Osteocyte (in vitro differentiated cells): Measurements from ENCODE around the gene CYB5A. TPM values are rescaled to one million over a fixed set of nuclear protein-coding genes. Genes with fewer than 3 reads are reported as not detected.

Experiments used
- DNase-seq: peaks from one replicate; pipeline ENCODE4 v3.0.0; 2021; ENCODE audit warnings: mixed read lengths; ENCODE audit not compliant: unreplicated experiment; ENCODE audit errors: extremely low spot score
- H3K27ac Mint-ChIP-seq: one replicate; pipeline ENCODE4 v1.8.0; 2021; ENCODE audit warnings: mild to moderate bottlenecking, mixed read lengths; ENCODE audit not compliant: unreplicated experiment
- H3K27me3 Mint-ChIP-seq: one replicate; pipeline ENCODE4 v1.8.0; 2021; ENCODE audit warnings: mixed read lengths; ENCODE audit not compliant: unreplicated experiment
- H3K36me3 Mint-ChIP-seq: one replicate; pipeline ENCODE4 v1.8.0; 2021; ENCODE audit warnings: mixed read lengths; ENCODE audit not compliant: unreplicated experiment
- H3K4me1 Mint-ChIP-seq: one replicate; pipeline ENCODE4 v1.8.0; 2021; ENCODE audit warnings: mixed read lengths; ENCODE audit not compliant: unreplicated experiment
- H3K4me3 Mint-ChIP-seq: one replicate; pipeline ENCODE4 v1.8.0; 2021; ENCODE audit warnings: mild to moderate bottlenecking, moderate library complexity, mixed read lengths; ENCODE audit not compliant: unreplicated experiment
- H3K9me3 Mint-ChIP-seq: one replicate; pipeline ENCODE4 v1.8.0; 2021; ENCODE audit warnings: mixed read lengths; ENCODE audit not compliant: unreplicated experiment
- total RNA-seq: library from RNA; stranded (reverse); gene quantifications from 2 replicates; pipeline ENCODE4 v1.2.1, GENCODE V29; 2021
- TF ChIP-seq, protein P1 (sequence below): fragments of 200-600 bp; sonication (generic); IDR thresholded peaks from 2 replicates; pipeline ENCODE4 v1.5.0; 2021; ENCODE audit warnings: antibody characterized with exemption, mild to moderate bottlenecking, moderate library complexity

Gene CYB5A
- total RNA-seq, 1 donor from 2014 or later: 28.2 TPM

- H3K36me3 Mint-ChIP-seq: no peaks in the 10 kb centered on the region
- no peak overlapping the region for H3K4me3 Mint-ChIP-seq
- no peaks in the 10 kb centered on the region for H3K9me3 Mint-ChIP-seq
- no peaks in the 10 kb centered on the region for H3K4me1 Mint-ChIP-seq
- H3K27ac Mint-ChIP-seq: no peak overlapping the region
- no peak for DNase-seq
- peaks cover 8% of the 10 kb centered on the region for H3K27me3 Mint-ChIP-seq
- TF ChIP-seq, protein P1, sequence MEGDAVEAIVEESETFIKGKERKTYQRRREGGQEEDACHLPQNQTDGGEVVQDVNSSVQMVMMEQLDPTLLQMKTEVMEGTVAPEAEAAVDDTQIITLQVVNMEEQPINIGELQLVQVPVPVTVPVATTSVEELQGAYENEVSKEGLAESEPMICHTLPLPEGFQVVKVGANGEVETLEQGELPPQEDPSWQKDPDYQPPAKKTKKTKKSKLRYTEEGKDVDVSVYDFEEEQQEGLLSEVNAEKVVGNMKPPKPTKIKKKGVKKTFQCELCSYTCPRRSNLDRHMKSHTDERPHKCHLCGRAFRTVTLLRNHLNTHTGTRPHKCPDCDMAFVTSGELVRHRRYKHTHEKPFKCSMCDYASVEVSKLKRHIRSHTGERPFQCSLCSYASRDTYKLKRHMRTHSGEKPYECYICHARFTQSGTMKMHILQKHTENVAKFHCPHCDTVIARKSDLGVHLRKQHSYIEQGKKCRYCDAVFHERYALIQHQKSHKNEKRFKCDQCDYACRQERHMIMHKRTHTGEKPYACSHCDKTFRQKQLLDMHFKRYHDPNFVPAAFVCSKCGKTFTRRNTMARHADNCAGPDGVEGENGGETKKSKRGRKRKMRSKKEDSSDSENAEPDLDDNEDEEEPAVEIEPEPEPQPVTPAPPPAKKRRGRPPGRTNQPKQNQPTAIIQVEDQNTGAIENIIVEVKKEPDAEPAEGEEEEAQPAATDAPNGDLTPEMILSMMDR: no peak
Measured at GRCh38 chr18:74233933-74234325, 57.8 kb downstream of the CYB5A start.

DNA sequence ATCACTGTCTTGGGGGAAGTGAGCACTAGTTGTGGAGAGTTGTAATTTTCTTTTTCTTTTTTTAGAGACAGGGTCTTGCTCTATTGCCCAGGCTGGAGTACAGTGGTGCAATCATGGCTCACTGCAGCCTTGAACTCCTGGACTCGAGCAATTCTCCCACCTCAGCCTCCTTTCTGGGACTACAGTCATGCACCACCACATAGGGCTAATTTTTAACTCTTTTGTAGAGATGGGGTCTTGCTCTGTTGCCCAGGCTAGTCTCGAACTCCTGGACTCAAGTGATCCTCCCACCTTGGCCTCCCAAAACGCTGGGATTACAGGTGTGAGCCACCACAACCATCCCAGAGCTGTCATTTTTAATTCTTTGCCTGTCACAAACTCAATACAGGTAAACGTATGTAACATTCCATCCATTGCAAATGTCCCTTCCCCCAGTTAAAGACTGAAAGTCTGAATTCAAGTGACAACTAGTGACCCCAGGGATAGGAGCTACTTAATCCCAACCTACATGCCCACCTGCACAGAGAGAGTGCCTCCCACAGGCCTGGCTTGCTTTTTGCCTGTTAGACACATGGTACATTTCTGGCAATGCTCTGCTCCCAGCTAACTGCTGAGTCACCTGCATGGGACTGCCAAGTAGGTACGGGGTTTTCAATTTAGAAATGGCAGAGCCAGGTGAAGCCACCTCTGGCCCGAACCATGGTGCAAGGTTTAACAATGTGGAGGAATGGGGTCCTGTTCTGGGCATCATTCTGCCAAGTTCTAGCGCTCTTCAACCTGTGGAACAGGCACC, 60.6 kb downstream of the CYB5A start:
- no peaks in the 10 kb centered on the region for H3K9me3 Mint-ChIP-seq
- H3K4me1 Mint-ChIP-seq: no peaks in the 10 kb centered on the region
- H3K27me3 Mint-ChIP-seq: no peaks in the 10 kb centered on the region
- no peak overlapping the region for H3K27ac Mint-ChIP-seq
- TF ChIP-seq, protein P1: no peak
- no peak overlapping the region for H3K4me3 Mint-ChIP-seq
- DNase-seq: no peak
- H3K36me3 Mint-ChIP-seq: no peaks in the 10 kb centered on the region

DNA sequence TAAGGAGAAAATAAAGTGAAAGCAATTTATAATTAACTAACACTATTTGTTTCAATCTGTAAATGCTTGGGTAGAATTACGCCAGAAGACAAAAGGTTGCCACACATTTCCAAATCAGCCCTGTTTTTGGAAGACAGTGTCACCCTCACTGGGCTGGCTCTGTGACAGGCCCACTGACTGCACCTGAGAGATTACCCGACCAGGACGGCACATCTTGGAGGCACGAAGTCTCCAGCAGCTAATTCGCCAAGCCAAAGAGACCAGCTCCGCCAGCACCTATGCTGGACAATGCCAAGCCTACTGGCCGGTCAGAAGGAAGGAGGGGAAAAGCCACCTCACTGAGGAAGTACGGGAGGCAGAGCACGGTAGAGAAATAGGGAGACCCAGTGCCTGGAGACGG, 61.9 kb downstream of the CYB5A start:
- H3K27me3 Mint-ChIP-seq: peaks cover 2% of the 10 kb centered on the region
- H3K4me1 Mint-ChIP-seq: no peaks in the 10 kb centered on the region

DNA sequence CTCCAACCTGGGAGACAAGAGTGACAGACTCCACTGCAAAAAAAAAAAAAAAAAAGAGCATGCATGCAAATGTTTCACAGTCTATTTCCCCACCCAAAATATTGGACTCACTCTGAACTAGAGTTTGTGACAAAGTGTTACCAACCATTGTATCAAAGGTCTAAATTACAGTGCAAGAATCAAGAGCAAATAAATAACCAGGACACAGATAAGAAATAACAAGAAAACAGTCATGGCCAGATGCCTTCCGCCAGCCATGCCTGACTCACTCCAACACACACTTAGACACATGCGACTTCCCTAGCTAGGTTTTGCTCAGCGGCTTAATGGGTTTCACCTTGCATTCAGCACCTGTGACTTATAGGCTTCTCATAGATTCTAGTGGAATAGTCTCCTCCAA, 62.8 kb downstream of the CYB5A start:
- TF ChIP-seq, protein P1: no peak
- no peak for DNase-seq
- Mint-ChIP-seq H3K4me1 (no peaks in the 10 kb centered on the region), H3K36me3 (no peaks in the 10 kb centered on the region), H3K27ac (no peak overlapping the region), H3K4me3 (no peak overlapping the region), H3K27me3 (peaks cover 2% of the 10 kb centered on the region), H3K9me3 (no peaks in the 10 kb centered on the region)

More for the DNA sequence above, 61.9 kb downstream of the CYB5A start:
- DNase-seq: no peak
- TF ChIP-seq, protein P1: no peak
- H3K4me3 Mint-ChIP-seq: no peak overlapping the region
- H3K27ac Mint-ChIP-seq: no peak overlapping the region
- no peaks in the 10 kb centered on the region for H3K36me3 Mint-ChIP-seq
- H3K9me3 Mint-ChIP-seq: no peaks in the 10 kb centered on the region

DNA sequence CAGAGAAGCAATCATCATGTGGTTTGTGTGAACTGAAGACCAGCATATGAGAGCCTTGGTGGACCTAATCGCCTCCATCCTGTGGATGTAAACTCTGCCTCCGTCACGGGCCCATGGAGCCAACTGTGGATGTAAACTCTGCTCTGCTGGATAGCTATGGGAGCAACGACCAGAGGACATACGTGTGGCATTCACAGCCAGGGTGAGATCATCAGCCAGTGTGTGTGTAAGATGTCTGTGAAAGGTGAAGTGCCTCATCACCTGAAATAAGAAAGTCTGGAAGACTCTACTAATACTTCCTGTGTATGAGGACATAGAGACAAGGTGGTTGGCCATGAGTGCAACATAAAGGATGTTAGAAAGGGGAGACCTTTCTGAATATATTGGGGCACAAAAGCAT, 63.5 kb downstream of the CYB5A start:
- TF ChIP-seq, protein P1: no peak
- H3K27ac Mint-ChIP-seq: no peak overlapping the region
- H3K9me3 Mint-ChIP-seq: no peaks in the 10 kb centered on the region
- no peak overlapping the region for H3K4me3 Mint-ChIP-seq
- no peak for DNase-seq
- H3K27me3 Mint-ChIP-seq: peaks cover 2% of the 10 kb centered on the region
- H3K4me1 Mint-ChIP-seq: no peaks in the 10 kb centered on the region
- no peaks in the 10 kb centered on the region for H3K36me3 Mint-ChIP-seq
